Motor neuron (in vitro differentiated cells): ENCODE results near the gene GHRH. TPM values are rescaled to one million over a fixed set of nuclear protein-coding genes. Genes with fewer than 3 reads are reported as not detected.

Experiments
- ATAC-seq, 8 experiments: fragments of 200-7000 bp; cut with Tn5 transposase; replicated peaks in 6 of 8; 2 replicates each; pipeline ENCODE4 v1.8.0; 2021; ENCODE audit warnings: mild to moderate bottlenecking in 8 of 8, moderate library complexity in 8 of 8
- H3K27ac ChIP-seq, 2 donors: fragments of 250-450 bp; sonication (Bioruptor Pico); 2 replicates each; pipeline ENCODE4 v1.9.0; 2021; ENCODE audit warnings: antibody characterized with exemption in 2 of 2, mild to moderate bottlenecking in 2 of 2, moderate library complexity in 1 of 2
- H3K4me1 ChIP-seq, 2 donors: fragments of 250-450 bp; sonication (Bioruptor Pico); replicated peaks in 1 of 2; 2 replicates each; pipeline ENCODE4 v1.6.1; 2021; ENCODE audit warnings: antibody characterized with exemption in 2 of 2, mild to moderate bottlenecking in 2 of 2, moderate library complexity in 1 of 2
- H3K4me3 ChIP-seq, 5 donors: fragments of 250-450 bp; sonication (Bioruptor Pico); 2 replicates each; pipeline ENCODE4 v1.9.0; 2021; ENCODE audit warnings: antibody characterized with exemption in 5 of 5, mild to moderate bottlenecking in 5 of 5, moderate library complexity in 4 of 5
- WGBS, 10 experiments: fragments of 450-650 bp; shearing (Covaris generic); methylation state at CpG; one replicate each; pipeline ENCODE4 v1.0.0; 2022; 5-methylcytosine and 5-hydroxymethylcytosine counted together
- in situ Hi-C, 9 experiments: fragments of 400-800 bp; cut with MboI; loops; one replicate each; pipeline ENCODE4 v1.15.0; 2021; ENCODE audit warnings: low sequenced_read_pairs in 9 of 9, low pct_unique_long_range_greater_than_20kb in 2 of 9; ENCODE audit not compliant: unreplicated experiment in 9 of 9
- total RNA-seq, 8 experiments: library from RNA; unstranded; fragments of 300-600 nt; gene quantifications; 2 replicates each; pipeline versions ENCODE4 v1.2.3 to v1.2.4, GENCODE V29; 2022

The GHRH gene
- total RNA-seq, 8 experiments from 2014 or later: not detected

- Histone ChIP-seq H3K4me3 (no peak overlapping the region), H3K27ac (no peak overlapping the region), H3K4me1 (peaks cover 28 to 55% of the 10 kb centered on the region in 2 donors)
- 58 to 100% (median 84%) methylated on average over 1 to 4 of the region's 4 CpGs; no CpG with 5 or more reads in 2 of the 10 experiments for WGBS, 10 experiments
- ATAC-seq: no peak
- in situ Hi-C loops: no loop called here
Measured at GRCh38 chr20:37242503-37242902, 19.1 kb downstream of the GHRH start.

- H3K4me3 ChIP-seq: no peak overlapping the region
- H3K4me1 ChIP-seq: peaks cover 25 to 46% of the 10 kb centered on the region in 2 donors
- 71 to 100% (median 93%) methylated on average over 1 to 3 of the region's 3 CpGs; no CpG with 5 or more reads in 3 of the 10 experiments for WGBS, 10 experiments
- peak overlapping the region in 1 of 2 donors; percentile 72 for H3K27ac ChIP-seq
- peak in 5 of 8 experiments; percentile 70 to 85 (median 75) for ATAC-seq
- in situ Hi-C loops: no loop called here
Measured at GRCh38 chr20:37240337-37241067, 21.1 kb downstream of the GHRH start.

- peaks cover 25 to 36% of the 10 kb centered on the region in 2 donors for H3K4me1 ChIP-seq
- in situ Hi-C loops: no loop called here
- ATAC-seq: peak in 7 of 8 experiments; percentile 16 to 91 (median 30)
- H3K4me3 ChIP-seq: no peak overlapping the region
- WGBS, 10 experiments: 0 to 57% methylated on average over 1 of the region's 1 CpG; no CpG with 5 or more reads in 8 of the 10 experiments
- H3K27ac ChIP-seq: no peak overlapping the region
Measured at GRCh38 chr20:37238935-37239451, 22.6 kb downstream of the GHRH start.

GRCh38 chr20:37238426-37238825, 23.2 kb downstream of the GHRH start:
- in situ Hi-C loops: no loop called here
- WGBS, 10 experiments: 40 to 100% (median 95%) methylated on average over 1 to 6 of the region's 6 CpGs
- ATAC-seq: peak in 1 of 8 experiments; percentile 9

GRCh38 chr20:37237656-37238055, 24.0 kb downstream of the GHRH start:
- H3K4me3 ChIP-seq: no peak overlapping the region
- H3K4me1 ChIP-seq: peaks cover 25 to 36% of the 10 kb centered on the region in 2 donors
- in situ Hi-C loops: no loop called here
- no peak overlapping the region for H3K27ac ChIP-seq
- 78 to 100% (median 99%) methylated on average over 2 to 5 of the region's 5 CpGs; no CpG with 5 or more reads in 4 of the 10 experiments for WGBS, 10 experiments
- ATAC-seq: no peak

More at GRCh38 chr20:37238426-37238825, 23.2 kb downstream of the GHRH start:
- H3K4me1 ChIP-seq: peaks cover 25 to 36% of the 10 kb centered on the region in 2 donors
- no peak overlapping the region for H3K4me3 ChIP-seq
- H3K27ac ChIP-seq: no peak overlapping the region

GRCh38 chr20:37236462-37236861, 25.2 kb downstream of the GHRH start:
- in situ Hi-C loops: no loop called here
- ATAC-seq: no peak
- WGBS, 10 experiments: 67 to 100% (median 80%) methylated on average over 1 to 4 of the region's 4 CpGs; no CpG with 5 or more reads in 3 of the 10 experiments

GRCh38 chr20:37235065-37235464, 26.5 kb downstream of the GHRH start:
- H3K4me3 ChIP-seq: no peak overlapping the region
- WGBS, 10 experiments: 38 to 93% (median 76%) methylated on average over 1 to 6 of the region's 6 CpGs; no CpG with 5 or more reads in 1 of the 10 experiments
- peak overlapping the region in 1 of 2 donors; percentile 56 for H3K27ac ChIP-seq
- in situ Hi-C loops: no loop called here
- peaks cover 24 to 27% of the 10 kb centered on the region in 2 donors for H3K4me1 ChIP-seq
- ATAC-seq: no peak

More at GRCh38 chr20:37236462-37236861, 25.2 kb downstream of the GHRH start:
- no peak overlapping the region for H3K27ac ChIP-seq
- H3K4me1 ChIP-seq: peaks cover 25 to 33% of the 10 kb centered on the region in 2 donors
- H3K4me3 ChIP-seq: no peak overlapping the region

- in situ Hi-C loops: no loop called here
- no peak overlapping the region for H3K4me3 ChIP-seq
- no peak overlapping the region for H3K27ac ChIP-seq
- peaks cover 24 to 27% of the 10 kb centered on the region in 2 donors for H3K4me1 ChIP-seq
- ATAC-seq: no peak
- 58 to 100% (median 95%) methylated on average over 1 to 5 of the region's 5 CpGs for WGBS, 10 experiments
Measured at GRCh38 chr20:37234254-37234581, 27.4 kb downstream of the GHRH start.

GRCh38 chr20:37233548-37234253, 27.9 kb downstream of the GHRH start:
- 73 to 100% (median 90%) methylated on average over 1 to 10 of the region's 10 CpGs for WGBS, 10 experiments
- no peak overlapping the region for H3K27ac ChIP-seq
- no peak overlapping the region for H3K4me3 ChIP-seq
- H3K4me1 ChIP-seq: peaks cover 27 to 29% of the 10 kb centered on the region in 2 donors
- in situ Hi-C loops: no loop called here
- no peak for ATAC-seq

- Histone ChIP-seq H3K27ac (no peak overlapping the region), H3K4me3 (no peak overlapping the region), H3K4me1 (peaks cover 26 to 38% of the 10 kb centered on the region in 2 donors)
- in situ Hi-C loops: no loop called here
- no peak for ATAC-seq
- 60 to 100% (median 90%) methylated on average over 1 to 6 of the region's 13 CpGs; no CpG with 5 or more reads in 5 of the 10 experiments for WGBS, 10 experiments
Measured at GRCh38 chr20:37231947-37232630, 29.5 kb downstream of the GHRH start.

- ATAC-seq: no peak
- Histone ChIP-seq H3K27ac (peak overlapping the region; percentile 66 to 81), H3K4me3 (no peak overlapping the region), H3K4me1 (peaks cover 26 to 32% of the 10 kb centered on the region in 2 donors)
- in situ Hi-C loops: no loop called here
- 86 to 100% (median 90%) methylated on average over 1 to 5 of the region's 6 CpGs; no CpG with 5 or more reads in 2 of the 10 experiments for WGBS, 10 experiments
Measured at GRCh38 chr20:37230200-37230599, 31.4 kb downstream of the GHRH start.

GRCh38 chr20:37229357-37229756, 32.3 kb downstream of the GHRH start:
- Histone ChIP-seq H3K27ac (peak overlapping the region; percentile 66 to 81), H3K4me1 (peaks cover 26 to 31% of the 10 kb centered on the region in 2 donors), H3K4me3 (no peak overlapping the region)
- in situ Hi-C loops: no loop called here
- 14 to 100% (median 53%) methylated on average over 1 to 4 of the region's 4 CpGs; no CpG with 5 or more reads in 4 of the 10 experiments for WGBS, 10 experiments
- peak in 5 of 8 experiments; percentile 49 to 58 (median 56) for ATAC-seq
